AG10803 (cell line): ENCODE results near the gene ZNF77.

ENCODE experiments used
- DNase-seq: peaks from one replicate; pipeline ENCODE4 v3.0.0; 2010; ENCODE audit warnings: low read depth
- H3K4me3 ChIP-seq: 2 replicates; pipeline ENCODE4 v1.5.1; 2011; ENCODE audit warnings: mild to moderate bottlenecking, low read length, control low read depth
- TF ChIP-seq, protein P1 (sequence below): conservative IDR thresholded peaks from 2 replicates; pipeline ENCODE4 v1.5.1; 2011; ENCODE audit warnings: mild to moderate bottlenecking, low read length, control low read depth, inconsistent platforms

The ZNF77 gene

DNA sequence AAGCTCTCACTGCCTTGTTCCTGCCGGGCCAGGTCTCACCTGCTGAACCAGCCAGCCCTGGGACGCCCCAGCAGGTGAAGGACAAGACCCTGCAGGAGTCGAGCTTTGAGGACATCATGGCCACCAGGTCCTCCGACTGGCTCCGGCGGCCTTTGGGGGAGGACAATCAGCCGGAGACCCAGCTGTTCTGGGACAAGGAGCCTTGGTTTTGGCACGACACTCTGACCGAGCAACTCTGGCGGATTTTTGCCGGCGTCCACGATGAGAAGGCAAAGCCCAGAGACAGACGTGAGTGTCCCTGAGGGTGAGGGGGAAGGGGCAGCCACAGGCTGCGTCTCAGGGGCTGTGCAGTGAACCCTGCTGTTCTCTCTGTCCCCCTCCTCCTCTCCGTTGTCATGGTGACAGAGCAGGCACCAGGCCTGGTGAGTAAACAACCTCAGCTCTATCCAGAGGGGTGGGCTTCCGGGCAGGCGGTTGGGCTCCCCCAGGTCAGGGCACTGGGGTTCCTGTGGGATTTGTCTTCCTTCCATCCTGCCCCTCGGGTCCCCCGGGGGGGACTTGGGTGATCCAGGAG, 42.3 kb upstream of the ZNF77 start:
- TF ChIP-seq, protein P1, sequence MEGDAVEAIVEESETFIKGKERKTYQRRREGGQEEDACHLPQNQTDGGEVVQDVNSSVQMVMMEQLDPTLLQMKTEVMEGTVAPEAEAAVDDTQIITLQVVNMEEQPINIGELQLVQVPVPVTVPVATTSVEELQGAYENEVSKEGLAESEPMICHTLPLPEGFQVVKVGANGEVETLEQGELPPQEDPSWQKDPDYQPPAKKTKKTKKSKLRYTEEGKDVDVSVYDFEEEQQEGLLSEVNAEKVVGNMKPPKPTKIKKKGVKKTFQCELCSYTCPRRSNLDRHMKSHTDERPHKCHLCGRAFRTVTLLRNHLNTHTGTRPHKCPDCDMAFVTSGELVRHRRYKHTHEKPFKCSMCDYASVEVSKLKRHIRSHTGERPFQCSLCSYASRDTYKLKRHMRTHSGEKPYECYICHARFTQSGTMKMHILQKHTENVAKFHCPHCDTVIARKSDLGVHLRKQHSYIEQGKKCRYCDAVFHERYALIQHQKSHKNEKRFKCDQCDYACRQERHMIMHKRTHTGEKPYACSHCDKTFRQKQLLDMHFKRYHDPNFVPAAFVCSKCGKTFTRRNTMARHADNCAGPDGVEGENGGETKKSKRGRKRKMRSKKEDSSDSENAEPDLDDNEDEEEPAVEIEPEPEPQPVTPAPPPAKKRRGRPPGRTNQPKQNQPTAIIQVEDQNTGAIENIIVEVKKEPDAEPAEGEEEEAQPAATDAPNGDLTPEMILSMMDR = no peak
- DNase-seq = no peak
- H3K4me3 ChIP-seq = no peak overlapping the region

DNA sequence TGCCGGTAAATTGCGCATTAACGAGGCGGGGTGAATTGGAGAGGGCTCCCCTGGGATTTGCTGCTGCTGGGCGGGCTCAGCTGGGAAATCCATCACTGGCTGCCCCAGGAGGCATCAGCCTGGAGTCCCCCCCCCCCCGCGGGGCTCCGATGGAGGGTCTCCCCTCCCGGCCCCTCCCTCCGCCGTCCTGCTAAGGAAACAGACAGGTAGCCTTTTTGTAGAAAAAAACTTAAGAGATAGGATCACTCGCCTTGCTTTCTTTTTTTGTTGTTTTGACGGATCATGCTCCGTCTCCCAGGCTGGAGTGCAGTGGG, 39.4 kb upstream of the ZNF77 start:
- no peak for DNase-seq
- TF ChIP-seq, protein P1 = no peak
- H3K4me3 ChIP-seq = peak overlapping the region; percentile 56

DNA sequence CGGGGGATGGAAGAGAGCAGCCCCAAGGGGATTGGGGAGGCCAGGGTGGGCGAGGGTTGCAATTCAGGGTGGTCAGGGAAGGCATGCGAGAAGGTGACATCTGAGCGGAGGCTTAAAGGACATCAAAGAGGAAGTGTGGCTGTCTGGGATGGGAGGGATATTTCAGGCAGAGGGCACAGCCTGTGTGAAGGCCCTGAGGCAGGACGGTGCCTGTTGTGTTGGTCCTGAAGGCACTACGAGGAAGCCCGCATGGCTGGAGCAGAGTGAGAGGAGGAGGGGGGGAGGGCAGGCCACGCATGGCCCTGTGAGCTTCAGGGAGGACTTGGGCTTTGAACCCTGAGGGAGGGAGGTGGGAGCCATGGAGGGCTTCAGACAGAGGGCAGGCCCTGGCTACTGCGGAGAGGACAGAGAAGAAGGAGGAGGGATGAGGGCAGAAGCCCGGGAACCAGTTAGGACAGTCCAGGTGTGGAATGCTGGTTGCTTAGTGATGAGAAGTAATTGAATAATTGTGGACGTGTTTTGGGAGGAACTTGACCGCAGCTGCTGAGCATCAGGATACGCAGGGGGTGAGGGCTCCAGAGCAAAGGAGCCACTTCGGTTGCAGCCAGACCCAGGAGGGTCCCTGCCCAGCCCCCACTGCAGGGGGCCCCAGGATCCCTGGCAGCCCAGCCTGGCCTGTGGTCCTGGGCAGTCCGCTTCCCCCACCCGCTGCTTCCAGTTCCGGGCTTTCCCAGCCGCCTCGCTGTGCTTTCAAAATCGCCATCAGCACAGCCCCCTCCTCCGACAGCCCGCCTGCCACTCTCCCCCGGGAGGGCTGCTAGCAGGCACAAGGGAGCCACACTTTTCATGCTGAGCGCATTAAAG, 38.8 kb upstream of the ZNF77 start:
- peak; percentile 96 for DNase-seq
- peak overlapping the region; percentile 56 for H3K4me3 ChIP-seq
- TF ChIP-seq, protein P1 = no peak

DNA sequence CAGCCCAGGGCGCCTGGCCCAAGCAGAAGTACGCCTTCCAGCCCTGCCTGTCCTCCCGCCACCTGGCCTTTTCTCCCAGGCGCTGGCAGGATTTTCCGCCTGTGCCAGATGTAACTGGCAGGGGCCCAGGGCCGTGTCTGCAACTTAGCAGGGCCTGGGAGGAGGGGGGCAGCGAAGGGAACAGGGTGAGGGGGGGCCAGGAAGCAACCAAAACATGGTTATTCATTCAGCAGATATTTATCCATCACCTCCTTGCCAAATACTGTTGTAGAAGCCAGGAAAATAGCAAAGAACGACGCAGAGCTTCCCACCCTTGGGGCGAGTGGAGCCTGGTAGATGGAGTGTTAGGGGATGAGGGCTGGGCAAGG, 38.2 kb upstream of the ZNF77 start:
- H3K4me3 ChIP-seq = peak overlapping the region; percentile 56
- peak; percentile 98 for DNase-seq
- TF ChIP-seq, protein P1 = no peak

DNA sequence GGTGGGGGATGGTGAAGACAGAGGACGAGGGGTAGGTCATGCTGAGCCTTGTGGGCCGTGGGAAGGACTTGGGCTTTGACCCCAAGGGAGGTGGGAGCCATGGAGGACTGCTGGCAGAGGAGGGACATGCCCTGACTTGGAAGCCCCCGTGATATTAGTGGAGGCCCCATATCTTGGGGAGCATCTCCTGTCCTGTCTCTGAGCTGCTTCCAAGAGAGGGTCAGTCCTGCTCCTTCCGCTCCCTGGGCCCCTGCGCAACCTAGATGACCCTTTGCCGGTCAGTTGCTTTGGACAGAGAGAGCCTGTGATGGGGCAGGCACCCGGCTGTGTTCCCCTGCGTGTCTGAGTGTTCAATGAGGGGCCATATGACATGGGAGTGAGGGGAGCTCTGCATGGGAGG, 37.8 kb upstream of the ZNF77 start:
- no peak overlapping the region; the same call in 1 of the 2 replicates for H3K4me3 ChIP-seq
- no peak for DNase-seq
- TF ChIP-seq, protein P1 = no peak

DNA sequence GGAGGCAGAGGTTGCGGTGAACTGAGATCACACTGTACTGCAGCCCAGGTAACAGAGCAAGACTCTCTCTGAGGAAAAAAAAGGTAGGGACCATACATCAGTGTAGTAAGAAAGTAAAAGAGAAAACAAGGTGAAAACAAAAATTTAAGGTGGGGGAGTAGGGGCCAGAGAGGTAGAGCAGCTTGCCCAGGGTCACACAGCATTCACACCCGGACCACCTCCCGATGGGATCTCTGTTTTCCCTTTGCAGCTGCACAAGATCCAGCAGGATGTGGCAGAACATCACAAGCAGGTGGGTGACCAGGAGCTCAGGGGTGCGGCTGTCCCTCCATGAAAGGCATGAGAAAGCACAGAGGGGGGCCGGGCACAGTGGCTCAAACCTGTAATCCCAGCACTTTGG, 37.1 kb upstream of the ZNF77 start:
- DNase-seq = no peak
- TF ChIP-seq, protein P1 = no peak
- H3K4me3 ChIP-seq = no peak overlapping the region

DNA sequence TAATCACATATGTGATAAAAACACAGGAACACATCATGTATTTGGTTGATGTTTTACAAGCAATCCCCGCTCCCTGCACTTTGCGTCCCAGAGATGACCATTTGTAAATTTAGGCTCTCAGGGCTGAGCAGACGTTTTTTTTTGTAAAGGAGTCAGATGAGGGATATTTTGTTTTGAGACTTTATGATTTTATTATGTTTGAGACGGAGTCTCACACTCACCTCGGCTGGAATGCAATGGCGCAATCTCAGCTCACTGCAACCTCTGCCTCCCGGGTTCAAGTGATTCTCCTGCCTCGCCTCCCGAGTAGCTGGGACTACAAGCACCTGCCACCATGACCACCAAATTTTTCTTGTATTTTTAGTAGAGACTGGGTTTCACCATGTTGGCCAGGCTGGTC, 34.0 kb upstream of the ZNF77 start:
- TF ChIP-seq, protein P1 = no peak
- no peak overlapping the region for H3K4me3 ChIP-seq
- no peak for DNase-seq
